ENCODE measurements around the gene MMP25. TPM values are rescaled to one million over a fixed set of nuclear protein-coding genes. Genes with fewer than 3 reads are reported as not detected.
A peak's percentile ranks its signal among the peaks of the same experiment; 100 is the strongest.

Gene MMP25
- total and polyA plus RNA-seq, 9 of the 15 experiments (the other 6 are each of a cell fraction or from before 2014, with no cell fraction given): 0.03 to 0.04 TPM; not detected in 7

DNA sequence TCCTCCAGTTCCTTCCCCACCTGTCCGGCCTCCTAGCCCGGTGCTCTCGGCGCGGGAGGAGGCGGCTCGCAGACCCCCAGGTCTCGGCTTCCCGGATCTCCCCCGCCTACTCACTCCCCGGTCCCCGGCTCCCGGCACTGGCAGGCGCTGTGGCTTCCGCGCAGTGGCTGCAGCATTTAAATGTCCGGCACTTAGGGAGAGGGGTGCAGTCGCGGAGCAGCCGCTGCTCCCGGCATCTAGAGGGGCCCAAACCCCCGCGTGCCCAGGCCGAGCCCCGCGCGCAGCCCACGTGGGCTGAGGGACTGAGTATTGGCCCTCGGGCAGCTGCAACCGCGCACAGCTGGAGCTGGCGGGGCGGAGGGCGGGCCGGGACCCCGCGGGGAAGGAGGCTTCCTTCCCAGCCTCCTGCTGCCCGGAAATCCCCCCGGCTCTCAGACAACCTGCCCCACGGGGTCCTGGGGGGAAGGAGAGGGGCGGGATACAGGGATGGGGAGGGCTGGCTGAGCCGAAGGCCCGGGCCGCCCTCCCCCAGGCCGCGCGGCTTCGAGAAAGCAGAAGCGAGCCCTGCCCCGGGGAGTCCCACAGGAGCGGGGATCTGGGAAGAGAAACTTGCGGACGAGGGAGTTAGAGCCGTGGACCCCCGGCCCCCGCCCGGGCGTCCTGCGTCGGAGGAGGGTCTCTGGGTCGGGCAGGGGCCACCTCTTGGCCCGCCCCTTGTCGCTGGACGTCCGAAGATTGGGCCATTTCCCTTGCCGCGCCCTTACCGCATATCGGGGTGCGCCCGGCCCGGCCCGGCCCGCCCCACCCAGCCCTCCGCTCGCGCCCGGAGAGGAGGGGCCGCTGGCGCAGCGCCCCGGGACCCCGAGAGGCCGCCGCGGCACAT, at the start of gene MMP25 (continued):
- TF ChIP-seq, protein P1, sequence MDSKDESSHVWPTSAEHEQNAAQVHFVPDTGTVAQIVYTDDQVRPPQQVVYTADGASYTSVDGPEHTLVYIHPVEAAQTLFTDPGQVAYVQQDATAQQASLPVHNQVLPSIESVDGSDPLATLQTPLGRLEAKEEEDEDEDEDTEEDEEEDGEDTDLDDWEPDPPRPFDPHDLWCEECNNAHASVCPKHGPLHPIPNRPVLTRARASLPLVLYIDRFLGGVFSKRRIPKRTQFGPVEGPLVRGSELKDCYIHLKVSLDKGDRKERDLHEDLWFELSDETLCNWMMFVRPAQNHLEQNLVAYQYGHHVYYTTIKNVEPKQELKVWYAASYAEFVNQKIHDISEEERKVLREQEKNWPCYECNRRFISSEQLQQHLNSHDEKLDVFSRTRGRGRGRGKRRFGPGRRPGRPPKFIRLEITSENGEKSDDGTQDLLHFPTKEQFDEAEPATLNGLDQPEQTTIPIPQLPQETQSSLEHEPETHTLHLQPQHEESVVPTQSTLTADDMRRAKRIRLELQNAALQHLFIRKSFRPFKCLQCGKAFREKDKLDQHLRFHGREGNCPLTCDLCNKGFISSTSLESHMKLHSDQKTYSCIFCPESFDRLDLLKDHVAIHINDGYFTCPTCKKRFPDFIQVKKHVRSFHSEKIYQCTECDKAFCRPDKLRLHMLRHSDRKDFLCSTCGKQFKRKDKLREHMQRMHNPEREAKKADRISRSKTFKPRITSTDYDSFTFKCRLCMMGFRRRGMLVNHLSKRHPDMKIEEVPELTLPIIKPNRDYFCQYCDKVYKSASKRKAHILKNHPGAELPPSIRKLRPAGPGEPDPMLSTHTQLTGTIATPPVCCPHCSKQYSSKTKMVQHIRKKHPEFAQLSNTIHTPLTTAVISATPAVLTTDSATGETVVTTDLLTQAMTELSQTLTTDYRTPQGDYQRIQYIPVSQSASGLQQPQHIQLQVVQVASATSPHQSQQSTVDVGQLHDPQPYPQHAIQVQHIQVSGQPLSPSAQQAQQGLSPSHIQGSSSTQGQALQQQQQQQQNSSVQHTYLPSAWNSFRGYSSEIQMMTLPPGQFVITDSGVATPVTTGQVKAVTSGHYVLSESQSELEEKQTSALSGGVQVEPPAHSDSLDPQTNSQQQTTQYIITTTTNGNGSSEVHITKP (IDR thresholded peaks at IDR 0.05; ENCODE audit: partially characterized antibody): peak; percentile 39
- TF ChIP-seq, protein P2, sequence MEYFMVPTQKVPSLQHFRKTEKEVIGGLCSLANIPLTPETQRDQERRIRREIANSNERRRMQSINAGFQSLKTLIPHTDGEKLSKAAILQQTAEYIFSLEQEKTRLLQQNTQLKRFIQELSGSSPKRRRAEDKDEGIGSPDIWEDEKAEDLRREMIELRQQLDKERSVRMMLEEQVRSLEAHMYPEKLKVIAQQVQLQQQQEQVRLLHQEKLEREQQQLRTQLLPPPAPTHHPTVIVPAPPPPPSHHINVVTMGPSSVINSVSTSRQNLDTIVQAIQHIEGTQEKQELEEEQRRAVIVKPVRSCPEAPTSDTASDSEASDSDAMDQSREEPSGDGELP (CRISPR knock-in tag; IDR thresholded peaks at IDR 0.05; ENCODE audit: borderline replicate concordance): peak; percentile 62
- TF ChIP-seq, protein P3, sequence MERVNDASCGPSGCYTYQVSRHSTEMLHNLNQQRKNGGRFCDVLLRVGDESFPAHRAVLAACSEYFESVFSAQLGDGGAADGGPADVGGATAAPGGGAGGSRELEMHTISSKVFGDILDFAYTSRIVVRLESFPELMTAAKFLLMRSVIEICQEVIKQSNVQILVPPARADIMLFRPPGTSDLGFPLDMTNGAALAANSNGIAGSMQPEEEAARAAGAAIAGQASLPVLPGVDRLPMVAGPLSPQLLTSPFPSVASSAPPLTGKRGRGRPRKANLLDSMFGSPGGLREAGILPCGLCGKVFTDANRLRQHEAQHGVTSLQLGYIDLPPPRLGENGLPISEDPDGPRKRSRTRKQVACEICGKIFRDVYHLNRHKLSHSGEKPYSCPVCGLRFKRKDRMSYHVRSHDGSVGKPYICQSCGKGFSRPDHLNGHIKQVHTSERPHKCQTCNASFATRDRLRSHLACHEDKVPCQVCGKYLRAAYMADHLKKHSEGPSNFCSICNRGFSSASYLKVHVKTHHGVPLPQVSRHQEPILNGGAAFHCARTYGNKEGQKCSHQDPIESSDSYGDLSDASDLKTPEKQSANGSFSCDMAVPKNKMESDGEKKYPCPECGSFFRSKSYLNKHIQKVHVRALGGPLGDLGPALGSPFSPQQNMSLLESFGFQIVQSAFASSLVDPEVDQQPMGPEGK (CRISPR knock-in tag; IDR thresholded peaks at IDR 0.05; ENCODE audit: borderline replicate concordance): no peak
- TF ChIP-seq ZBTB7A (IDR thresholded peaks at IDR 0.05; ENCODE audit: borderline replicate concordance, control insufficient read depth, low read depth, low read length) (peak; percentile 15; the same call in 1 of the 2 replicates), POLR2G (IDR thresholded peaks at IDR 0.05; ENCODE audit: low read depth, low read length) (0 out of 2 replicates have a peak, but pooled peaks have one; percentile 10), SPI1 (IDR thresholded peaks at IDR 0.05; ENCODE audit: borderline replicate concordance, low read depth, low read length) (no peak), EZH2 (IDR thresholded peaks at IDR 0.05; ENCODE audit: borderline replicate concordance, low read depth, low read length) (0 out of 2 replicates have a peak, but pooled peaks have one; percentile 60)

Data from K562 (cell line).